Fibroblast of skin of right quadriceps (primary cell): Measurements from ENCODE around the gene CDKN2B-AS1.
"Not testable (repeated sequence)": the region's sequence is repeated elsewhere in the genome, so short reads cannot be mapped to it uniquely, and the experiment has no call there.

Experiments used
- DNase-seq: peaks from one replicate; pipeline ENCODE4 v3.0.0-alpha.2; 2013

The CDKN2B-AS1 gene

GRCh38 chr9:22046243-22046885 lies 51.8 kb downstream of the CDKN2B-AS1 start:
- DNase-seq: no peak

- DNase-seq: no peak
These were observed 53.0 kb downstream of the CDKN2B-AS1 start for GRCh38 chr9:22047596-22047995.

- peak; percentile 39 for DNase-seq
These were observed 54.8 kb downstream of the CDKN2B-AS1 start for GRCh38 chr9:22049411-22049810.

- DNase-seq: no peak
These were observed 56.3 kb downstream of the CDKN2B-AS1 start for GRCh38 chr9:22050924-22051323.

- DNase-seq: peak; percentile 98
These were observed 57.9 kb downstream of the CDKN2B-AS1 start for GRCh38 chr9:22052376-22052945.

GRCh38 chr9:22053178-22053577 lies 58.6 kb downstream of the CDKN2B-AS1 start:
- peak; percentile 32 for DNase-seq

- DNase-seq: no peak
These were observed 59.5 kb downstream of the CDKN2B-AS1 start for GRCh38 chr9:22054076-22054475.

GRCh38 chr9:22054529-22054928 lies 59.9 kb downstream of the CDKN2B-AS1 start:
- DNase-seq: no peak

GRCh38 chr9:22055090-22055489 lies 60.5 kb downstream of the CDKN2B-AS1 start:
- DNase-seq: peak; percentile 35

GRCh38 chr9:22056402-22056801 lies 61.8 kb downstream of the CDKN2B-AS1 start:
- DNase-seq: no peak

- not testable (repeated sequence) for DNase-seq
These were observed 63.4 kb downstream of the CDKN2B-AS1 start for GRCh38 chr9:22057972-22058371.

- no peak for DNase-seq
These were observed 66.3 kb downstream of the CDKN2B-AS1 start for GRCh38 chr9:22060831-22061383.

- DNase-seq: no peak
These were observed 70.4 kb downstream of the CDKN2B-AS1 start for GRCh38 chr9:22064957-22065356.

GRCh38 chr9:22065431-22066200 lies 71.0 kb downstream of the CDKN2B-AS1 start:
- no peak for DNase-seq

- DNase-seq: no peak
These were observed 72.6 kb downstream of the CDKN2B-AS1 start for GRCh38 chr9:22067196-22067595.

GRCh38 chr9:22068369-22068768 lies 73.8 kb downstream of the CDKN2B-AS1 start:
- no peak for DNase-seq

GRCh38 chr9:22073349-22073748 lies 78.8 kb downstream of the CDKN2B-AS1 start:
- DNase-seq: no peak

- DNase-seq: no peak
These were observed 83.5 kb downstream of the CDKN2B-AS1 start for GRCh38 chr9:22078081-22078480.

- peak; percentile 61 for DNase-seq
These were observed 85.3 kb downstream of the CDKN2B-AS1 start for GRCh38 chr9:22079873-22080341.

GRCh38 chr9:22084336-22085035 lies 89.9 kb downstream of the CDKN2B-AS1 start:
- peak; percentile 96 for DNase-seq

GRCh38 chr9:22088053-22088716 lies 93.6 kb downstream of the CDKN2B-AS1 start:
- DNase-seq: no peak

GRCh38 chr9:22088717-22089061 lies 94.1 kb downstream of the CDKN2B-AS1 start:
- DNase-seq: no peak

GRCh38 chr9:22097707-22098106 lies 103.1 kb downstream of the CDKN2B-AS1 start:
- DNase-seq: peak; percentile 89
